Choroid plexus epithelial cell (primary cell): ENCODE data around the gene AUTS2.

ENCODE experiments used
- DNase-seq: peaks from one replicate; pipeline ENCODE4 v3.0.0-alpha.2; 2010; ENCODE audit warnings: low read depth
- H3K4me3 ChIP-seq: 2 replicates; pipeline ENCODE4 v1.5.1; 2011; ENCODE audit warnings: low read depth, mild to moderate bottlenecking, control low read depth, low read length, moderate library complexity
- TF ChIP-seq, protein P1 (sequence below): conservative IDR thresholded peaks from 2 replicates; pipeline ENCODE4 v1.5.1; 2011; ENCODE audit warnings: low read depth, mild to moderate bottlenecking, control low read depth, inconsistent platforms, low read length, moderate library complexity

The AUTS2 gene

DNA sequence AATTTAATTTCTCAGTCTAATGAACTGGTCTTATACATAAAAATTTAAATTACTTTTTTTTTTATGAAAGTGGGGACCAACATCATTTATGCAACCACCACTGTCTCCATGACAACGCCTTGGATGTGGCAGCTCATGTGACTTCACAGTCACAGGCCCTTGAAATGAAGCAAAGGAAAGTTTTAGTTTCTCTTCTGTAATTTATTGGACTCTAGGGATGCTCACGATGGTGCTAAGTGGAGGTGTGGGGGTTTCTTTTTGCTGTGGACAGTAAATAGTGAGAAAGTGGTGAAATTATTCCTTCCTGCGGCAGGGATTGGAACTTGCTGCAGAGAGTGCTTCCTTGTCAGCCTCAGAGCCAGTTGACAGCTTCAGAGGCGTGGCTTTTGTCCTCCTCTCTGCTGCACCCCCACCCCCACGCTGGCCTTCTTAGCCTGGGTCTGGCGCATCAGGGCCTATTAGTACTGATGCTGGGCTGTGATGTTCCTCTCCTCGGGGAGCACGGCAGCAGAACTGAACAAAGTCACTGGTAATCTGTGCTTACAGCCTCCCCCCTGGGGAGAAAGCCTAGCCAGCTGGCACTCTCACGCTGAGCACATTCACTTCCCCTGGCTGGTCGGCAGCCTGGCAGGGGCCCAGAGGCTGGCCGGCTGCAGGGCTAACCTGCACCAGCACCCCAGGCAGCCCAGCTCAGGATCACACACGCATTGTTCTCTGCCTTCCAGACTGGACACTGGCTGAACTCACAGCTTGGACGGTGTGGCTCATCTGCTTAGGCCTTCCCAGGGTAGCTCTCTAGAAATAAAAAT, 1016.2 kb downstream of the AUTS2 start:
- TF ChIP-seq, protein P1, sequence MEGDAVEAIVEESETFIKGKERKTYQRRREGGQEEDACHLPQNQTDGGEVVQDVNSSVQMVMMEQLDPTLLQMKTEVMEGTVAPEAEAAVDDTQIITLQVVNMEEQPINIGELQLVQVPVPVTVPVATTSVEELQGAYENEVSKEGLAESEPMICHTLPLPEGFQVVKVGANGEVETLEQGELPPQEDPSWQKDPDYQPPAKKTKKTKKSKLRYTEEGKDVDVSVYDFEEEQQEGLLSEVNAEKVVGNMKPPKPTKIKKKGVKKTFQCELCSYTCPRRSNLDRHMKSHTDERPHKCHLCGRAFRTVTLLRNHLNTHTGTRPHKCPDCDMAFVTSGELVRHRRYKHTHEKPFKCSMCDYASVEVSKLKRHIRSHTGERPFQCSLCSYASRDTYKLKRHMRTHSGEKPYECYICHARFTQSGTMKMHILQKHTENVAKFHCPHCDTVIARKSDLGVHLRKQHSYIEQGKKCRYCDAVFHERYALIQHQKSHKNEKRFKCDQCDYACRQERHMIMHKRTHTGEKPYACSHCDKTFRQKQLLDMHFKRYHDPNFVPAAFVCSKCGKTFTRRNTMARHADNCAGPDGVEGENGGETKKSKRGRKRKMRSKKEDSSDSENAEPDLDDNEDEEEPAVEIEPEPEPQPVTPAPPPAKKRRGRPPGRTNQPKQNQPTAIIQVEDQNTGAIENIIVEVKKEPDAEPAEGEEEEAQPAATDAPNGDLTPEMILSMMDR: no peak
- DNase-seq: peak; percentile 43
- no peak overlapping the region for H3K4me3 ChIP-seq

DNA sequence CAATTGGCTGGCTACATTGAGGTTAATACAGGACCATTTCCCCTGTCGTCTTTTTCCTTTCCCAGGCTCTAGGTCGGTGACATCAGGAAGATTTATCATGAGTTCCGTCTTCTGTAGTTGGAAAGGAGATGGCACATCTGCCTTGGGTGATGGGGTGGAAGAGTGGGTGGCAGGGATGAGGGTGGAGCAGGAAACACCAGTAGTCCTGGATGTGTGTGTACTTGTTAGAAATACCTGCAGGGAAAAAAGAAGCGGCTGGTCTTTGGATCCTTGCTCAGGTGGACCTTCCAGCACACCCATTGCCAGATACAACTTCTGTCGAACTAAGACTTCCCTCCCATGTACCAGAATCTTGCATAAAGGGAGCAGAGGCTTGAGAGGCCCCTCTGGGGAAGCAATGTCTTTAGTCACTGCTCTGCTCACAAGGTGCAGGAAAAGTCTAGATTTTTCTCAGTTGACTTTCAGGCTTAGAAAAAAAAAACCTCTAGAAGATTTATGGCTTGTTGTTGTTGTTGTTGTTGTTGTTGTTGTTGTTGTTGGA, 1016.9 kb downstream of the AUTS2 start:
- DNase-seq: no peak
- H3K4me3 ChIP-seq: no peak overlapping the region
- TF ChIP-seq, protein P1: no peak

DNA sequence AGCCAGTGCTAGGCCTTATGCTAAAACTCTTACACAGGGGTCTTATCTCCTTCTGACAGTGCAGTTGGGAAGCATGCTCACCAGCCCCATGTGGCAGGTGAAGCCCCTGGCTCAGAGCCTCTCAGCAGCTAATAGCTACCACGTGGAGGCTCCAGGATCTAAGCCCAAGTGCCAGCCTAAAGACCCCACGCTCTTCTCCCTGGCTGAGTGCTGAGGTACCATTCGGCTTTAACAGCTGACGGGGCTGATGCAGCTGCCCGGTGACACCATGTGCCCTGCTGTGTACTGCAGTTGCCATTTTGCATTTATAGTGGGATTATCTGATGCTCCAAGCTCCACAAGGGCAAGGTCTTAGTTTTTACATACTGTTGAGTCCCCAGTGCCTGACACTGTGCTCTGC, 1017.9 kb downstream of the AUTS2 start:
- no peak overlapping the region for H3K4me3 ChIP-seq
- TF ChIP-seq, protein P1: no peak
- no peak for DNase-seq

DNA sequence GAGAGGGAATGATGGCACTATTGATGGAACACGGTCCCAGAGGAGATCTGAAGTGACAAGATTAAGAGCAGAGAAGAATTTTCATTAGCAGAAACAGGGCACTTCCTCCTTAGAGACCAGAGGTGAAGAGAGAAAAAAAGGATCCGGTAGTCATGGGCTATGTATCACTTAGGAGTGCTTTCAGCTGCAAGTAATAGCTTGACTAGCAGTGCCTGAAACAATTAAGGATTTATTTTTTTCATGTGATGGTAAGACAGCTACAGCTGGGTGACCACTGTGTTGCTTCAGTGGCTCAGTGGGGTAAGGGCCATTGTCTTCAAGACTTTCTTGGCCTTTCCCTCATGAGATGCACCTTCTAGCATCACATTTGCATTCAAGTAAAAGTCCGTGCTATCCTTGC, 1018.5 kb downstream of the AUTS2 start:
- DNase-seq: no peak
- H3K4me3 ChIP-seq: no peak overlapping the region
- TF ChIP-seq, protein P1: no peak

DNA sequence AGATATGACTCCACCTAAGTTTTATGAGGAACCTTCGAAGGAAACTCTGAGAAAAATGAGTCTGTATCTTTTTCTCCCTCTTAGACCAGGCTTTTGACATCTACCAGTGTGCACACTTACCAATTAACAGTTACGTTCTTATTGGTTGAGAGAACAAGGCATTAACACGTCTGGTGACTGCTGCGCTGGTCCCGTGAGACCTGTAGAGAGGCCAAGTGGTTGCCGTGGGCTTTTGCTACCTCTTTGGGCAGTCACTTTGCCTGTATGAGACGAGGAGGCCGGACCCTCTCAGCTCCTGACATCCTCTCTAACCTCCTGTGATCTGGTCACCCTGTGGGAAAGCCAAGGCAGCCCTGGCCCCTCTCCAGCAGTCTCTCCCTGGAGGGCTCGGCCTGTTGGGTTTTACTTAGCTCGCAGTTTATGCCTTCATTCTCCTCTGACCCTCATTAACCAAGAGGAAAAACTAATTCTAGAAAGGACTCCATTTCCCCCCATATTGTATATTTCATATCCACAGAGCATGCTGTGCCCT, 1019.8 kb downstream of the AUTS2 start:
- DNase-seq: no peak
- H3K4me3 ChIP-seq: no peak overlapping the region
- TF ChIP-seq, protein P1: no peak

DNA sequence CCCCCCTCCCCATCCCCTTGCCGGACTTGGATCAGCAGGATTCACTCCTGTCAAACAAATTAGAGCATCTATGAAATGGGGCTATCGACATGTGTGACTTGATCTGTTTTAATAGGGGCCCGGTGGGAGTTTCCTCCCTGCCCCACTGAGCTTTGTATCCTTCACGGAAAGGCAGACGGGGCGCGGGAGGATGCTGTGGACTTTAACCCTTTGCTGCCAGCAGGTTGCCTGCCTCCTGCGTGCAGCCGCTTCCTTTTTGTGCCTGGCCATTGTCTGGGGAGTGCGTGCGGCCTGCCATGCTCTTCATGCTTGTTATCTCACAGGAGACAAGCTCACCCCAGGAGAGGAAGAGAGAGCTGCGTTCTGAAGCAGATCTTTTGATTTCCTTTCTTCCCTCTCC, 1020.9 kb downstream of the AUTS2 start:
- TF ChIP-seq, protein P1: no peak

More for the DNA sequence above, 1020.9 kb downstream of the AUTS2 start:
- no peak for DNase-seq
- H3K4me3 ChIP-seq: no peak overlapping the region
